Measurements from ENCODE around the gene SEMA4F. TPM values are rescaled to one million over a fixed set of nuclear protein-coding genes. Genes with fewer than 3 reads are reported as not detected.

The SEMA4F gene
- total RNA-seq, 2 experiments from 2014 or later, result 5.7 to 7.4 TPM

DNA sequence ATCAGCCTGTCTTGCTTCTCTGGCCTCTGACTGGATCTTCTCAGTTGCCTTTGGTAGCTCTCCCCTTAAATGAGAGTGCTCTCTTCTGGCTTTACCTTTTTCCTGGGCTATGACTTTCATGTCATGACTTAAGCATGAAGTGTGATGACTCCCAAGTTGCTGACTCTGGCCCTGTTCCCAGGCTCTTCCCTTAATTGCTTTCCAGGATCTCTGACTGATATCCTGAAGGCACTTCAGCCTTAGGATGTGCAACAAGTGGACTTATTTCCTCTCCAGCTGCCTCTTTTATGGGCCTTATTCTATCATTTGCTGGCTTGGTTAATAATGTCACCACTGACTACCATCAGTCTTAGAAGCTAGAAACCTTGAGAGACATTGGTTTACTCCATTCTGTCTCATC, 17.4 kb downstream of the SEMA4F start:
- H3K27me3 Mint-ChIP-seq, result no peaks in the 10 kb centered on the region
- CTCF ChIA-PET, result no interaction called here
- POLR2A ChIA-PET, result no interaction called here
- H3K4me3 Mint-ChIP-seq, result no peak overlapping the region
- H3K9me3 Mint-ChIP-seq (ENCODE audit: low read depth), result no peaks in the 10 kb centered on the region
- peaks cover 9% of the 10 kb centered on the region for H3K36me3 Mint-ChIP-seq (ENCODE audit: low read depth)
- no peak overlapping the region for H3K27ac Mint-ChIP-seq
- H3K4me1 Mint-ChIP-seq, result no peaks in the 10 kb centered on the region
- ATAC-seq (no peak), DNase-seq (no peak)
- intact Hi-C loops (cut with DNase I, micrococcal nuclease), result no loop called here

- H3K27ac Mint-ChIP-seq, result no peak overlapping the region
- CTCF ChIA-PET, result interaction anchor here (0.8 to 1.0 kb wide), 2 partner anchors 15 to 24 kb away, joined by 3 read pairs; no protein-coding TSS in a partner anchor
- no peak for ATAC-seq
Measured at GRCh38 chr2:74673826-74674528, 19.9 kb downstream of the SEMA4F start.

DNA sequence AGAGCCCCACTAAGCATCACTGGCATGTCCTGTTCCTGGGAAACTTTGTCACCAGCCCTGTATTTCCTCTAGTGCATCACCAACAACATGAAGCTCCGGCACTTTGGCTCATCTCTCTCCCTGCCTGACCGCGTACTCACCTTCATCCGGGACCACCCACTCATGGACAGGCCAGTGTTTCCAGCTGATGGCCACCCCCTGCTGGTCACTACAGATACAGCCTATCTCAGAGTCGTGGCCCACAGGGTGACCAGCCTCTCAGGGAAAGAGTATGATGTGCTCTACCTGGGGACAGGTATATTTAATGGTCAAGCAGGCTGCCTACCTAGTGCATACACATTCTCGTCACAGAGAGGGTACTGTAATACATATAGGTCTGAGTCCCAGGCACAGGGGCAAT, 21.0 kb downstream of the SEMA4F start:
- peaks cover 18% of the 10 kb centered on the region for H3K36me3 Mint-ChIP-seq (ENCODE audit: low read depth)
- H3K4me1 Mint-ChIP-seq, result no peaks in the 10 kb centered on the region
- intact Hi-C loops (cut with DNase I, micrococcal nuclease), result no loop called here
- DNase-seq (no peak), ATAC-seq (no peak)
- no peaks in the 10 kb centered on the region for H3K9me3 Mint-ChIP-seq (ENCODE audit: low read depth)
- CTCF ChIA-PET, result interaction anchor here (0.6 kb wide), 1 partner anchor 88 kb away, joined by 4 read pairs; no protein-coding TSS in a partner anchor
- no peak overlapping the region for H3K27ac Mint-ChIP-seq
- no peak overlapping the region for H3K4me3 Mint-ChIP-seq
- no peaks in the 10 kb centered on the region for H3K27me3 Mint-ChIP-seq
- POLR2A ChIA-PET, result no interaction called here

More at GRCh38 chr2:74673826-74674528, 19.9 kb downstream of the SEMA4F start:
- no peak overlapping the region for H3K4me3 Mint-ChIP-seq
- no peaks in the 10 kb centered on the region for H3K4me1 Mint-ChIP-seq
- peaks cover 14% of the 10 kb centered on the region for H3K36me3 Mint-ChIP-seq (ENCODE audit: low read depth)
- POLR2A ChIA-PET, result no interaction called here
- no peaks in the 10 kb centered on the region for H3K27me3 Mint-ChIP-seq
- no peaks in the 10 kb centered on the region for H3K9me3 Mint-ChIP-seq (ENCODE audit: low read depth)
- intact Hi-C loops (cut with DNase I, micrococcal nuclease), result no loop called here
- DNase-seq, result no peak

DNA sequence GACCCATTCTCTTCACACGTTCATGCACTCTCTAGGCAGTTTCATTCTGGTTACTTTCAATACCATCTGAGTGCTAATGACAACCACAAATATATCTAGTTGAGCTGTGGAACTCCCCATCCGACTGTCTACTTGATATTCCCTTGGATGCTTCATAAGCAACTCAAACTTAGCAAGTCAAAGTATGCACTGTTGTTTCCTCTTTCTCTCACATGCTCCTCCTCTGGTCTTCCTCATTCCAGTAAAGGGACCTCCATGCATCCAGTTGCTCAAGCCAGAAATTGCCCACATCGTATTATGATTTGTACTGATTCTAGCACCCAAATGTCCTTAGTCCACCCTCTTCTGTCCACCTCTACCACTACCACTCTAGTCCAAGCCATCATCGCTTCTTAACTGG, 22.3 kb downstream of the SEMA4F start:
- peaks cover 18% of the 10 kb centered on the region for H3K36me3 Mint-ChIP-seq (ENCODE audit: low read depth)
- CTCF ChIA-PET, result no interaction called here
- DNase-seq (no peak), ATAC-seq (no peak)
- POLR2A ChIA-PET, result no interaction called here
- H3K27ac Mint-ChIP-seq, result no peak overlapping the region
- intact Hi-C loops (cut with DNase I, micrococcal nuclease), result no loop called here
- H3K27me3 Mint-ChIP-seq, result no peaks in the 10 kb centered on the region
- no peaks in the 10 kb centered on the region for H3K4me1 Mint-ChIP-seq
- no peaks in the 10 kb centered on the region for H3K9me3 Mint-ChIP-seq (ENCODE audit: low read depth)
- no peak overlapping the region for H3K4me3 Mint-ChIP-seq

GRCh38 chr2:74679615-74680014, 25.6 kb downstream of the SEMA4F start:
- POLR2A ChIA-PET, result no interaction called here
- Mint-ChIP-seq H3K4me3 (no peak overlapping the region), H3K27me3 (no peaks in the 10 kb centered on the region), H3K27ac (no peak overlapping the region), H3K36me3 (ENCODE audit: low read depth) (peaks cover 16% of the 10 kb centered on the region), H3K4me1 (no peaks in the 10 kb centered on the region), H3K9me3 (ENCODE audit: low read depth) (no peaks in the 10 kb centered on the region)
- no peak for DNase-seq
- intact Hi-C loops (cut with DNase I, micrococcal nuclease), result no loop called here
- CTCF ChIA-PET, result interaction anchor here (1.7 kb wide), 1 partner anchor 12 kb away, joined by 7 read pairs; no protein-coding TSS in a partner anchor
- no peak for ATAC-seq

- Mint-ChIP-seq H3K36me3 (ENCODE audit: low read depth) (peaks cover 8% of the 10 kb centered on the region), H3K9me3 (ENCODE audit: low read depth) (no peaks in the 10 kb centered on the region), H3K27me3 (no peaks in the 10 kb centered on the region), H3K27ac (no peak overlapping the region), H3K4me1 (no peaks in the 10 kb centered on the region), H3K4me3 (no peak overlapping the region)
- ChIA-PET POLR2A (no interaction called here), CTCF (interaction anchor here (0.6 kb wide), 1 partner anchor 356 kb away, joined by 4 read pairs; no protein-coding TSS in a partner anchor)
- DNase-seq, result no peak
- intact Hi-C loops (cut with DNase I, micrococcal nuclease), result no loop called here
- ATAC-seq, result no peak
Measured at GRCh38 chr2:74682501-74682900, 28.5 kb downstream of the SEMA4F start.

DNA sequence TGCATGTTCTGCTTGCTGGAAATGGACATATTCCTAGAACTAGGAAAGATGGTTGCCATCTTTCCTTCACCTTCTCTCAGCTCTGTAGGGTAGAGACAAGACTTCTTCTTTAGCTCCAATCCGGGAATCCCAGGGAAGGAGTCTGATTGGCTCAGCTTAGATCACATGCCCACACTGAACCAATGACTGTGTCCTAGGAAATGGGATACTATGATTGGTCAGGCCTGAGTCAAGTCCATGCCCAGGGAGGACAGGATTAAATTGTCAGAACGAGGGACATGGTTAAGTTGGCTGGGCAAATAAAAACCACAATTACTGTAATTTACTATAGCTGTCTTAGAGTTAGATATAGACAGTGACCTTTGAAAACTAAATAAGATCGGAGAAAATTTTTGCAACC, 31.4 kb downstream of the SEMA4F start:
- DNase-seq (no peak), ATAC-seq (no peak)
- no peak overlapping the region for H3K4me3 Mint-ChIP-seq
- no peaks in the 10 kb centered on the region for H3K27me3 Mint-ChIP-seq
- no peaks in the 10 kb centered on the region for H3K9me3 Mint-ChIP-seq (ENCODE audit: low read depth)
- H3K27ac Mint-ChIP-seq, result no peak overlapping the region
- intact Hi-C loops (cut with DNase I, micrococcal nuclease), result no loop called here
- POLR2A ChIA-PET, result no interaction called here
- CTCF ChIA-PET, result no interaction called here
- H3K36me3 Mint-ChIP-seq (ENCODE audit: low read depth), result peaks cover 2% of the 10 kb centered on the region
- H3K4me1 Mint-ChIP-seq, result no peaks in the 10 kb centered on the region

GRCh38 chr2:74688881-74689280, 34.8 kb downstream of the SEMA4F start:
- POLR2A ChIA-PET, result no interaction called here
- intact Hi-C loops (cut with DNase I, micrococcal nuclease), result no loop called here

DNA sequence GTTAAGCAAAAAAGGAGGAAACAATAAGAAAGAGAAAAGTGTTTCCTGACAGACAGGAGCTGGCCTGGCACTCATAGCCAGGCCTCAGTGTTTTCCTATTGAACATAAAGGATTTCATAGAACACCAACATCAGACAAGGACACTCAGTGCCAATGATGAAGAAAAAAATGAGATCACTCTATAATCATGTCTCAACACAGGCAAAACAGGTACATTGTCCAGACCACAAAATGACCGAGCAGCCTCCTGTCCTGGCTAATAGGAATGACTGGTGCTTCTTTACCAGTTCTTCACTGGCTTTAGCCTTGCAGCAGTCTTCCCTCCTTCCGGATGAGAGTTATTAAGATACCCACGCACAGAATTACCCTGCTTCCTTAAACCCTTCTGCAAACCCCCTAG, 35.6 kb downstream of the SEMA4F start:
- H3K36me3 Mint-ChIP-seq (ENCODE audit: low read depth), result no peaks in the 10 kb centered on the region
- no peaks in the 10 kb centered on the region for H3K9me3 Mint-ChIP-seq (ENCODE audit: low read depth)
- H3K4me3 Mint-ChIP-seq, result no peak overlapping the region
- H3K27me3 Mint-ChIP-seq, result no peaks in the 10 kb centered on the region
- ATAC-seq (no peak), DNase-seq (no peak)
- ChIA-PET CTCF (interaction anchor here (0.6 to 3.4 kb wide), 3 partner anchors 9 to 187 kb away, joined by 3 to 15 read pairs (median 4); no protein-coding TSS in a partner anchor), POLR2A (no interaction called here)
- H3K27ac Mint-ChIP-seq, result no peak overlapping the region
- no peaks in the 10 kb centered on the region for H3K4me1 Mint-ChIP-seq
- intact Hi-C loops (cut with DNase I, micrococcal nuclease), result loop anchor here (1.0 to 10.0 kb wide), 4 partner anchors 187 to 920 kb away; no protein-coding TSS in a partner anchor

More at GRCh38 chr2:74688881-74689280, 34.8 kb downstream of the SEMA4F start:
- CTCF ChIA-PET, result interaction anchor here (0.6 to 3.4 kb wide), 8 partner anchors 8 to 245 kb away, joined by 3 to 15 read pairs (median 3); no protein-coding TSS in a partner anchor
- Mint-ChIP-seq H3K27me3 (no peaks in the 10 kb centered on the region), H3K36me3 (ENCODE audit: low read depth) (no peaks in the 10 kb centered on the region), H3K4me3 (no peak overlapping the region), H3K4me1 (no peaks in the 10 kb centered on the region), H3K9me3 (ENCODE audit: low read depth) (no peaks in the 10 kb centered on the region), H3K27ac (no peak overlapping the region)
- ATAC-seq (no peak), DNase-seq (no peak)

DNA sequence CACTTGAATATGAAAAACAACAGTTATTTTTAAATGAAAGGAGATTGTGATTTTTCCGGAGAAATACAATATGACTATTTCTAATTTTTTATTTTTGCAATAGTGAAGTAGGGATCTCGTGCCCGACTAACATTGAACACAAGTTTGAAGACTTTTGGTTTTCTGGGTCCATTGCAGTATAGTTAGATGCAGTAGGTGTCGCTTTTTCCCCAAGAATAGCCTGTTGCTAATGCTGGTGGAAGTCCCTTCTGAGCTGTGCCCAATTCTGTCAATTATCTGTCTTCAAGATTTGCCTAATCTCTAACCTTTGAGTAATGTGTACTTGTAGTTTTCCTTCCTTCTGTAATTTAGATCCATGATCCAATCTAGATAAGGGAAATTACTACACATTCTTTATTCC, 36.5 kb downstream of the SEMA4F start:
- Mint-ChIP-seq H3K27me3 (no peaks in the 10 kb centered on the region), H3K27ac (no peak overlapping the region), H3K36me3 (ENCODE audit: low read depth) (no peaks in the 10 kb centered on the region), H3K4me1 (no peaks in the 10 kb centered on the region), H3K4me3 (no peak overlapping the region), H3K9me3 (ENCODE audit: low read depth) (no peaks in the 10 kb centered on the region)
- POLR2A ChIA-PET, result no interaction called here
- intact Hi-C loops (cut with DNase I, micrococcal nuclease), result loop anchor here (1.0 to 10.0 kb wide), 4 partner anchors 186 to 919 kb away; no protein-coding TSS in a partner anchor
- CTCF ChIA-PET, result interaction anchor here (0.6 to 1.5 kb wide), 9 partner anchors 9 to 187 kb away, joined by 3 to 6 read pairs (median 3); no protein-coding TSS in a partner anchor
- ATAC-seq (peak; percentile 77), DNase-seq (peak; percentile 27)

DNA sequence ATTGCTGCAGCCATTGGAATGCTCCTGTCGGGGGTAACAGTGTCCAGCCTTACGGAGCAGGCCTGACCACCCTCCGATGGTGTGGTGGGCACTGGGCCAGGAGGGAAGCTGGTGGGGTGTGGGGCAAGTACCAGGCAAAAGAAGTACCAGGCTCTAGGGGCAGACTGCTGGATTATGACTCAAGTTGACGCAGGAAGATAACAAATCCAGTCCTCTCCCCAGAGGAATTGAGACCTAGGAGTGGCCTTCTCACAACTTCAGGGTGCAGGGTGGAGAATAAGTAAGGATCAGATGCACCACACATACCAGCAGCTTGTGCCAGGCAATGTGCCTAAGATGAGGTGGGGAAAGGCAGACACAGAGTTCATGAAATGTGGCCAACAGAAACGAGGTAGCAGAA, 37.9 kb downstream of the SEMA4F start:
- ChIA-PET POLR2A (no interaction called here), CTCF (interaction anchor here (0.7 to 1.5 kb wide), 8 partner anchors 13 to 350 kb away, joined by 3 to 7 read pairs (median 3); no protein-coding TSS in a partner anchor)
- Mint-ChIP-seq H3K27me3 (no peaks in the 10 kb centered on the region), H3K4me3 (no peak overlapping the region), H3K27ac (no peak overlapping the region), H3K4me1 (no peaks in the 10 kb centered on the region), H3K9me3 (ENCODE audit: low read depth) (no peaks in the 10 kb centered on the region), H3K36me3 (ENCODE audit: low read depth) (no peaks in the 10 kb centered on the region)
- DNase-seq (no peak), ATAC-seq (no peak)
- intact Hi-C loops (cut with DNase I, micrococcal nuclease), result loop anchor here in 1 of 2 experiments (5.0 to 10.0 kb wide), 2 partner anchors 373 to 710 kb away; no protein-coding TSS in a partner anchor

DNA sequence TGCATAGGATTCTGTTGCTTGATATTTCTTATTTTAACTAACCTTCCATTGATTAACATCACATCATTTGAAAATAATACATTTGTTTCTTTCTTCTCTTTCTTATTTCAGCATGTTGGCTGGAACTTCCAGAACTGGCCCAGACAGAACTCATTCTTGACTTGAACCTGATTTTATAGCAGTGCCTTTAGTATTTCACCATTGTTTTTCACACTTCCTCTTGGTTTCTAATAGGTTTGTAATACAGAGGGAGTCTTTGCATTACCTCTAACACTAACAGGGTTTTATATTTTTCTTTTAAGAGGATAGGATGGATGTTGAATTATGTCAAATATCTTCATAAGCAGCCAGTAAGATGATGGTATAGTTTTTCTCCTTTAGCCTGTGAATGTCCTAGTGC, 39.2 kb downstream of the SEMA4F start:
- Mint-ChIP-seq H3K27ac (no peak overlapping the region), H3K4me1 (no peaks in the 10 kb centered on the region), H3K27me3 (no peaks in the 10 kb centered on the region), H3K36me3 (ENCODE audit: low read depth) (no peaks in the 10 kb centered on the region), H3K9me3 (ENCODE audit: low read depth) (no peaks in the 10 kb centered on the region), H3K4me3 (no peak overlapping the region)
- DNase-seq, result no peak
- intact Hi-C loops (cut with DNase I, micrococcal nuclease), result loop anchor here in 1 of 2 experiments (5.0 to 10.0 kb wide), 2 partner anchors 372 to 709 kb away; no protein-coding TSS in a partner anchor
- ChIA-PET CTCF (no interaction called here), POLR2A (no interaction called here)
- no peak for ATAC-seq

Measured in activated CD4-positive, alpha-beta T cell treated with anti-CD3 and anti-CD28 coated beads for 36 hours (primary cell).